ENCODE results near the gene C9orf50. TPM values are rescaled to one million over a fixed set of nuclear protein-coding genes. Genes with fewer than 3 reads are reported as not detected.
A peak's percentile ranks its signal among the peaks of the same experiment; 100 is the strongest.

The C9orf50 gene
- total and polyA plus RNA-seq, 7 donors, result 0.03 to 1.2 (median 0.82) TPM; not detected in 4

- intact Hi-C loops (cut with DNase I), result no loop called here
- Histone ChIP-seq H3K27me3 (no peaks in the 10 kb centered on the region), H3K4me3 (no peak overlapping the region), H3K36me3 (no peaks in the 10 kb centered on the region), H3K4me1 (peaks cover 0 to 4% (median 0%) of the 10 kb centered on the region in 4 donors), H3K9me3 (no peaks in the 10 kb centered on the region), H3K27ac (no peak overlapping the region)
- 62 to 63% methylated on average over 11 of the region's 11 CpGs for WGBS, 2 donors
- no peak for TF ChIP-seq CTCF (IDR thresholded peaks at IDR 0.05)
- TF ChIP-seq POLR2AphosphoS5 (IDR thresholded peaks at IDR 0.05), result no peak
- no peak for TF ChIP-seq EP300 (IDR thresholded peaks at IDR 0.05)
- TF ChIP-seq POLR2A (IDR thresholded peaks at IDR 0.05), result no peak
- no peak for DNase-seq
These were observed 40.5 kb downstream of the C9orf50 start for GRCh38 chr9:129580211-129580915.

GRCh38 chr9:129579294-129579693 is 41.6 kb downstream of the C9orf50 start:
- no peak overlapping the region for H3K4me3 ChIP-seq
- no peaks in the 10 kb centered on the region for H3K27me3 ChIP-seq
- DNase-seq, result no peak
- no peaks in the 10 kb centered on the region for H3K36me3 ChIP-seq
- TF ChIP-seq CTCF (IDR thresholded peaks at IDR 0.05) (no peak), POLR2AphosphoS5 (IDR thresholded peaks at IDR 0.05) (no peak), EP300 (IDR thresholded peaks at IDR 0.05) (no peak), POLR2A (IDR thresholded peaks at IDR 0.05) (no peak)
- 93 to 94% methylated on average over 3 of the region's 3 CpGs for WGBS, 2 donors
- H3K4me1 ChIP-seq, result peaks cover 0 to 2% (median 0%) of the 10 kb centered on the region in 4 donors
- H3K9me3 ChIP-seq, result no peaks in the 10 kb centered on the region
- intact Hi-C loops (cut with DNase I), result no loop called here
- no peak overlapping the region for H3K27ac ChIP-seq

- 80 to 85% methylated on average over 34 of the region's 34 CpGs for WGBS, 2 donors
- Histone ChIP-seq H3K27ac (peak overlapping the region in 1 of 4 donors; percentile 8), H3K36me3 (no peaks in the 10 kb centered on the region), H3K9me3 (no peaks in the 10 kb centered on the region), H3K27me3 (no peaks in the 10 kb centered on the region), H3K4me1 (no peaks in the 10 kb centered on the region), H3K4me3 (no peak overlapping the region)
- intact Hi-C loops (cut with DNase I), result no loop called here
- TF ChIP-seq POLR2AphosphoS5 (IDR thresholded peaks at IDR 0.05) (peak in 1 of 4 donors; percentile 13), CTCF (IDR thresholded peaks at IDR 0.05) (no peak)
- DNase-seq, result no peak
These were observed 44.1 kb downstream of the C9orf50 start for GRCh38 chr9:129576546-129577543.

GRCh38 chr9:129575818-129576217 is 45.1 kb downstream of the C9orf50 start:
- 72 to 78% methylated on average over 9 of the region's 9 CpGs for WGBS, 2 donors
- intact Hi-C loops (cut with DNase I), result no loop called here
- H3K36me3 ChIP-seq, result no peaks in the 10 kb centered on the region
- H3K4me3 ChIP-seq, result no peak overlapping the region
- H3K9me3 ChIP-seq, result no peaks in the 10 kb centered on the region
- TF ChIP-seq POLR2AphosphoS5 (IDR thresholded peaks at IDR 0.05) (no peak), CTCF (IDR thresholded peaks at IDR 0.05) (no peak)
- H3K4me1 ChIP-seq, result peaks cover 0 to 7% (median 4%) of the 10 kb centered on the region in 4 donors
- peak overlapping the region in 2 of 4 donors; percentile 16 to 34 for H3K27ac ChIP-seq
- no peak for DNase-seq
- H3K27me3 ChIP-seq, result no peaks in the 10 kb centered on the region

All from sigmoid colon (tissue), 7 donors.